Measurements from ENCODE around the gene OSBPL3.
"Not testable (repeated sequence)": the region's sequence is repeated elsewhere in the genome, so short reads cannot be mapped to it uniquely, and the experiment has no call there.

Gene OSBPL3

GRCh38 chr7:24917510-24918239 lies 62.3 kb downstream of the OSBPL3 start:
- DNase-seq (ENCODE audit: low read depth) = no peak

DNA sequence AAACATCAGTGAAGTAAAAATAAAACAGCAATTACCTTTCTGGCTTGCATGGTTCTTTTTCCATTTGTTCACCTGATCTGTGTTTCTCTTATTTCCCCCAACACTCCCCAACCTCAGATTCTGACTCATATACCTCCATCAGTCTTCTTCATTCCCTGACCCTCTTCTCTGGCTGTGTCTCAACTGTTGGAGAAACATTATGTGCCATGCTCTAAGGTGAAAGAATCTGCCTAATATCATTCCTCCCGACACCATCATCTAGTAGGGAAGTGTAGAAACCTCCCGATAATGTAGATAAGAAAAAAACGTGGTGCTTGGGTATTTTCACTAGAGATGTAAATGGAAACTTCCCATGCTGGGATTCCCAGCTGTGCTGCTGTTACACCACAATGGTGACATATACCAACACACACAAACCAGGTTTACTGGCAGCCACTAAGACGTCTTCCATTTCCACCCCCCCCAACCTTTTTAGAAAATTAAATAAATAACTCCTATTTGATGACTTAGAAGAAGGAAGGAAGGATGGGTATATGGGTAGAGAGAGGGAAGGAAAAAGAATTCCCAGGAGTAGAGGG lies 63.4 kb downstream of the OSBPL3 start:
- no peak for DNase-seq (ENCODE audit: low read depth)

- no peak for DNase-seq (ENCODE audit: low read depth)
Measured at GRCh38 chr7:24914465-24914859, 65.5 kb downstream of the OSBPL3 start.

- DNase-seq (ENCODE audit: low read depth) = no peak
Measured at GRCh38 chr7:24913801-24914464, 66.0 kb downstream of the OSBPL3 start.

DNA sequence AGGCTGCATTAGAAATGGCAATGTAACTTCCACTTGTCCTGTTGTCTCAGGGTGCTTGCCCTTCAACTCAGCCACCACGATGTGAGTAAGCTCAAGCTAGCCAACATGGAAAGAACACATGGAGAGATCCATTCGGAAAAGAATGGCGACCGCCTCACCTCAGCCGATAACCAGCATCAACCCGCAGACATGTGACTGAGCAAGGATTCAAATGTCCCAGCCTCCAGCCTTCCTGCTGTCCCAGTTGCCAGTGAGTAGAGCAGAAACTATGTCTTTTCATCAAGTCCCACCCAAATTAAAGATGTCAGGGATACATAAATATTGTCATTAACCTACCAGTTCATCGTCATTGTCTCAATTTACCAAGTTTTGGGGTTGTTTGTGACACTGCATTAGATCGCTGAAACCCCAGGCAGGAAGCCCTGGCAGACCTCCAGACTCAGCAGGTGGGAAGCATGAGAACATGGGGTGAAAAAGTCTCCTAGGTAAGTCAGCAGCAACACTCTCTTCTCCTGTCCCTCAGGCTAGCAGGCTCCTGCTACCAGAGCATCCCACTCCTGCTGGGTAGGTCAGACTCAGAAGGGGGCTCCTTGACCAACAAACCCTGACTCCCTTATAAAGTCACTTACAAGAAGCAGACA lies 67.0 kb downstream of the OSBPL3 start:
- DNase-seq (ENCODE audit: low read depth) = no peak

GRCh38 chr7:24912424-24912823 lies 67.6 kb downstream of the OSBPL3 start:
- no peak for DNase-seq (ENCODE audit: low read depth)

- no peak for DNase-seq (ENCODE audit: low read depth)
Measured at GRCh38 chr7:24911213-24911603, 68.8 kb downstream of the OSBPL3 start.

DNA sequence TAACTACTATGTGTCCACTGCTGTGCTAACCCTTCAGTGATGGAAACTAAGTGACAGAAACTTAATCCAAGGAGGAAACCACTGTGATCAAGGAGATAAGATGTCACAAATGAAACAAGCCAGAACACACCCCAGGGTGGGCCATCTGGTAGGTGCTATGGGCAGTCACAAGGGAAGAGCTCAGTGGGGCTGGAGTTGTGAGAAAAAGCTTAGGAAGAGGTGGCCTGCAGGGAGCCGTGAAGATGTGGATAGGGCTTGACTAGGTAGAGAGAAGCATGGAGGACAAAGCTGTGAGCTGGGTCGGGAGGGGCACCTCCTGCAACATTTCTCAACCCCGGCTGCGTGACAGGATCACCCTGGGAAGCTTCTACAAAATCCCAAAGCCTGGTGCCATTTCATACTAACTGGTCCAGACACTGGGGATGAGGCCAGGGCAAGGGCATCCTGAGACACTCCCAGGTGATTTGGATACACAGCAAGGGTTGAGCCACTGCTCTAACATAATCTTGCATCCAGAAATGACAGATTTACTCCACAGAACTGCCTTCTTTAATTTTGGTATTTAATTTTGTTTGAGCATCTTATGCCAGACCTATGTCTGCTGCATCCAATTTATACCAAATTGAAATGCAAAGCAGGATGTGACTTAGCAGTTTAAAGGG lies 69.3 kb downstream of the OSBPL3 start:
- no peak for DNase-seq (ENCODE audit: low read depth)

GRCh38 chr7:24908727-24909126 lies 71.3 kb downstream of the OSBPL3 start:
- no peak for DNase-seq (ENCODE audit: low read depth)

- DNase-seq (ENCODE audit: low read depth) = no peak
Measured at GRCh38 chr7:24908166-24908565, 71.8 kb downstream of the OSBPL3 start.

DNA sequence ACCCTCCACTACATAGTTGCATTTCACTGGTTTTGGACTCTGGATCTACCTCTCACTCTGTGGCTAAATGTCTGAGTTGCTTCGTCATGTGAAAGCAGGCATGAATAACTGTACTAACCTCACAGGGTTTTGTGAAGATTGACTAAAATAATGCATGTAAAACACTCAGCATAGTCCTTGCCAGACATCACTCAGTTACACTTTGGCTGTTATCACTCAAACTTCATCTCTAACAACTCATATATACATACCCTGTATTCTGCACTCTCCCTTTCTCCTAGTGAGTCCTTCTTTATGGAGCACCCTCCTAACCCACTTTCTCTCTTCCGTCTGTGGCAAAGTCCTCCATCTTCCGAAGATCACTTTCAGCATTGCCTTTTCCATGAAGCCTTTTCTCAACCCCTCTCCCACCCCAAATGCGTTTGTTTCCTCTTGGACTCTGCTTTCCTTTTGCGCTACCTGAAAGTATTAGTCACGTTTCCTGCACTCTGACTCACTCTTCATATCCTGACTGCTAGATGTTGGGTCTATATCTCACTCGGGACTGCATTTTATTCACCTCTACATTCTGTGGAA lies 72.6 kb downstream of the OSBPL3 start:
- DNase-seq (ENCODE audit: low read depth) = peak; percentile 90

- DNase-seq (ENCODE audit: low read depth) = peak; percentile 78
Measured at GRCh38 chr7:24905996-24906770, 73.8 kb downstream of the OSBPL3 start.

GRCh38 chr7:24903992-24904391 lies 76.0 kb downstream of the OSBPL3 start:
- DNase-seq (ENCODE audit: low read depth) = not testable (repeated sequence)

GRCh38 chr7:24903559-24903958 lies 76.4 kb downstream of the OSBPL3 start:
- DNase-seq (ENCODE audit: low read depth) = no peak

DNA sequence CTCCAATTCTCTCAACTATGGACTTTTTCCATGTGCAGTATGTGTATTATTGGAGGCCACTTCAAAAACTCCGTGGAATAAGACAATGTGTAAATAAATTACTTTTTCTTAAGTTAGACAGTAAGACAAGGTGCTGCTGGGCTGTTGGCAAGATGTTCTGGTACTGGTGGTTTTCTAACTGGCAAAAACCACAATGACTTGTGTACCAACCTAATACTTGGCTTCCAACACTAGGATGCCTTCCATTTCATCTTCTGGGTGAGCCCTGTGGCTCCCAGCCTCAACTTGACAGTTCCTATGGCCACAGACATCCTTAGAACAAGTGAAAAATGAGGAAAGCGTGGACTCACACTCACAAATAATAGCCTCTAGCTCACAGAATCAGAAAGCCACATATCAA lies 77.0 kb downstream of the OSBPL3 start:
- DNase-seq (ENCODE audit: low read depth) = no peak

- peak; percentile 45 for DNase-seq (ENCODE audit: low read depth)
Measured at GRCh38 chr7:24902276-24902675, 77.7 kb downstream of the OSBPL3 start.

DNA sequence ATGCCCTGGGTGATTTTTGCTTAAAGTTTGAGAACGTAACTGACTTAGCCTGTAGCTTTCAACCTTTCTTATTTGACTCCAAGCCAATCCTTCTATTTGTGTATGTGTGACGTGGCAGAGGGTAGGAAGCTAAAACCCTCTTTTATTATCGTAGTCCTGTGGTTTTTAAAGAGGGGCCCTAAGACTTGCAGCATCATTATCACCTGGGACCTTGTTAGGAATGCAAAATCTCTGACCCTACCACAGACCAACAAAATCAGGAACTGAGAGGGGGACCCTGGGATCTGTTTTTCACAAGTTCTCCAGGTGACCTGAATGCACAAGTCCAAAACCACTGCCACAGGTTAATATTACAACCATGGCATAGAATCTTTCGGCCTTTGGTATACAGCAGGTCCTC lies 80.1 kb downstream of the OSBPL3 start:
- no peak for DNase-seq (ENCODE audit: low read depth)

GRCh38 chr7:24899161-24899560 lies 80.8 kb downstream of the OSBPL3 start:
- no peak for DNase-seq (ENCODE audit: low read depth)

GRCh38 chr7:24898691-24899090 lies 81.3 kb downstream of the OSBPL3 start:
- DNase-seq (ENCODE audit: low read depth) = peak; percentile 86

DNA sequence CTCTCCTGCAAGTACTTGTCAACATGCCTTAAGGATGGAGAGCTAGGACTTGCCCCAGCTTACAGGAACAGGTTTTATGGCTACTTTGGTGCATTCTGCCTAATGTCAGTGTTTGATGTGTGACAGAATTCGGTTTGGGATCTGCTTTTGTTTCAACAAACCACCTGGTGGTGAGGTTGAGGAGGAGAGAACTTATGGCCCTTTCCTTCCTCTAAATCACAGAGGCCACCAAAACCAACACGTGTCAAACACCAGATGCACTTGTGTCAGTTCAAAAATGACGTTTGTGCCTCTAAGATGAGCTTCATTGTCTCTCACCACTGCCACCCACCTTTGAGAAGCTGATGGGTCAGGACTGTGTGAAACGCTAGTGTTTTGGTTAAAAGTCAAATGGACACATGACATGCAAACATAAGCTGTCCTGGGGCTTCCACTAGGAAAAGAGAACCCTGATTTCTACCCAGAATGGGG lies 83.9 kb downstream of the OSBPL3 start:
- DNase-seq (ENCODE audit: low read depth) = no peak

Measured in ELR (cell line).